Ecto neural progenitor cell (in vitro differentiated cells): Measurements from ENCODE around the gene TWF2.

Experiments used
- DNase-seq: peaks from one replicate; pipeline ENCODE4 v3.0.0-alpha.2; 2018; ENCODE audit warnings: low spot score

TWF2 gene

DNA sequence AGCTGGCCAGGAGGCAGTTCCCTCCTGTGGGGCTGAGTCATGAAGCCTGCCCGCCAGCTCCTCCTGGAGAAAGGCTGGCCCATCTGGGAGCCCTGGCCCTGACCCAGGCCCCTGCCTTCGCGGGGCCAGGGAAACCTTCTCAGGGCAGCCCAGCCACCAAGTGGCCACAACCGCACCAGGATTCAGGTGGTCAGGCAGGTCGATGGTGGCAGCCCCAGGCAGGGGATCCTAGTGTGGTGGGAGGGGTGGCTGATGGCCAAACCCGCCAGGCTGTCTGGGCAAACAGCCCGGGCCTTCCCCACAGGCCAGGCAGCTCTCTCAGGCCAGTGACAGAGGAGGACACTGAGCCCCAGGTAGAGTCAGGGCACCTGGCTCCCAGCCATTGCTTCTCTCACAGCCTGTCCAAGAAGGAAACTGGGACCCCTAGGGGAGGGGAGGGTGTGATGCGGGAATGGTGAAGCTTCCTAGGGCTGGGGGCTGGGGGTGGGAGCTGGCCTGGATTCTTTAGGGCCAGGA, 1.2 kb downstream of the TWF2 start:
- DNase-seq, result no peak

DNA sequence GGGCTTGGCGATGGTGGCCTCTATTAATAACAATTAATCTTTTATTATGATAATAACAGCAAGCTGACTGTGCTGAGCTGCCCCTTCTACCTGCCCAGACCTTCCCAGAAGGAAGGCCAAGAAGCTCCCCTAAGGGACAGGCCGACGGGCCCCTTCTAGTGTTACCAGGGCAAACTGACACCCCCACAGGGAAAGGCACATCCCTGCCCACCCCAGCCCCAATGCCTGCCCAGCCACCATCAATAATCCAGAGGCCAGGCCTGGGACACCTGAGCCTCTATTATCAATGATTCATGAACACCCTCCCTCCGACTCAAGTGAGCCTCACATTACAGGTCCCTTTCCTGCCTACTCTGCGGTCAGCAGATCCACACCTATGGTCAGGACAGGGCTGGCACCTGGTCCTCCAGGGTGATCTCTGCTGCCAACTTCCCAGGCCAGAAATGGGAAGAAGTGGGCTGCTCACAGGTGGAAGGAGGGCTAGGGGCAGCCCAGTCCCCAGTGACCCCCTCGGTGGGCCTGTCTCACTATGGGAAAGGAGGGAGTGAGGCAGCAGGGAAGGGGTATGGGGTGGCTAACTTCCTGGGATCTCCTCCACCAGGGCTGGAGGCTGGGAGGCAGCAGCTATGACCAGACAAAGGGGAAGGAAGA, 1.8 kb downstream of the TWF2 start:
- no peak for DNase-seq

- DNase-seq, result peak; percentile 35
Observed at GRCh38 chr3:52236424-52236886, 2.5 kb downstream of the TWF2 start.

- peak; percentile 41 for DNase-seq
Observed at GRCh38 chr3:52234516-52235447, 4.2 kb downstream of the TWF2 start.

GRCh38 chr3:52233968-52234367, 5.0 kb downstream of the TWF2 start:
- peak; percentile 38 for DNase-seq

DNA sequence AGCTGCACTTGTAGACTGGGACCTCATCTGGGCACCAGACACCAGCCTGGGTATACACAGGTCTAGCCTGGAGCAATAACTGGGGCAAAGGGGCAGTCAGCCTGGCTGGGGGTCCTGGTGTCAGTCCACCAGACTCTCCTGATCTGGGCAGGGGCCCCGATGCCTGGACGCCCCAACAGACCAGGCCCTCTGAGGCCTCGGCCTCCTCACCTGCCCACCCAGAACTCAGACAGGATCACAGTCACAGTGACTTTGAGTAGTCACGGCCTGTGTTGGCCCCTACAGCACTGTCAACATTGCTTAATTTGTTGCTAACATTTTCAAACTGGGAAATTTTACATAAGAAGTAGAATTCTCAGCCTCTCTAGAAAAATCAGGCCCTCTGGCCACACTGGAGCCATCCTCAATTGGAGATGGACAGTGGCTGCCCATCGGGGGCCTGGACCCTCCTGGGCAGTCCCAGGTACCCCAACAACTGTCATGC, 5.8 kb downstream of the TWF2 start:
- peak; percentile 51 for DNase-seq

DNA sequence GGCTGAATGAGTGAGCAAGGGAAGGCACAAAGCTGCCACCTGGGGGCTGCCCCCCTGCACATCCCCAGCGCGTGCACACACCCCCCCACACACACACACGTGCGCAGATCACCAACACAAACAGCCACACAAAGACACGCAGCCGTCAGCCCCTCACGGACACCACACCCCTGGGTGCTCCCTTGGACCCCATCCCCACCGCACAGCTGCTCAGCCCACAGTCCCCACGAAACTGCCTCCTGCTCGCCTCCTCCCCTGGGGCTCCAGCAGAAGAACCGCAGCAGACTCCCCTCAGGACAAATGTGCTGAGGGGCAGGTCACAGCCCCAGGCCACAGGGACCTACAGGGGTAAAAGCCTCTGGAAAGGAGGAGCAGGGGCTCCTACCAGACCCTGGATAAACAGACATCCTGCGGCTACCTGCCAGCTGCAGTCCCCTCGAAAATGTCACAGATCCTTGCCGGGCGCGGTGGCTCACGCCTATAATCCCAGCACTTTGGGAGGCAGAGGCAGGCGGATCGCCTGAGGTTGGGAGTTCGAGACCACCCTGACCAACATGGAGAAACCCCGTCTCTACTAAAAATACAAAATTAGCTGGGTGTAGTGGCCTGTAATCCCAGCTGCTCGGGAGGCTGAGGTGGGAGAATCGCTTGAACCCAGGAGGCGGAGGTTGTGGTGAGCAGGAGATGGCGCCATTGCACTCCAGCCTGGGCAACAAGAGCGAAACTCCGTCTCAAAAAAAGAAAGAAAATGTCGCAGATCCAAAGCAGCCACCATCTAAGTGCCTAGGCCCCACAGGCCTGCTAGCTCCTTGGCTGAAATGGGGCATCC, 6.5 kb downstream of the TWF2 start:
- DNase-seq, result peak; percentile 41

- peak; percentile 77 for DNase-seq
Observed at GRCh38 chr3:52231502-52232278, 7.3 kb downstream of the TWF2 start.

- peak; percentile 48 for DNase-seq
Observed at GRCh38 chr3:52230889-52231499, 8.0 kb downstream of the TWF2 start.

DNA sequence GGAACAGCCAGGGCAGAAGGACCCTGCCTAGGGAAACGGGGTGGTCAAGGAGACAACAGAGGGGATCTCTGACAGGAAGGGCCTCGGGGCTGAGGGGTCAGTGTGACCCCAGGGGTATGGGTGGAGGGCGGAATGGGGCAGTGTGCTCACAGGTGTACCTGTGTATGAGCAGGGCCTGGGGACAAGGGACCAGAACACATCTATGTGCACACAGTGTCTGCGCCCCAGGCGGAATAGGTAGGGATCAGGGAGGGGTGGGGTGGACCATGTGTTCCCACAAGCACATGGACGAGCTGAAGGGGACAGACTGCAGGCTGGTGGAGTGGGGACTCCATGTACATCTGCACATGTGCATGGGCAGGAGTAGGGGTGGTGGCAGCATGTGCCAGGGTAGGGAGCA, 8.5 kb downstream of the TWF2 start:
- peak; percentile 39 for DNase-seq

GRCh38 chr3:52229656-52230055, 9.3 kb downstream of the TWF2 start:
- DNase-seq, result peak; percentile 27

DNA sequence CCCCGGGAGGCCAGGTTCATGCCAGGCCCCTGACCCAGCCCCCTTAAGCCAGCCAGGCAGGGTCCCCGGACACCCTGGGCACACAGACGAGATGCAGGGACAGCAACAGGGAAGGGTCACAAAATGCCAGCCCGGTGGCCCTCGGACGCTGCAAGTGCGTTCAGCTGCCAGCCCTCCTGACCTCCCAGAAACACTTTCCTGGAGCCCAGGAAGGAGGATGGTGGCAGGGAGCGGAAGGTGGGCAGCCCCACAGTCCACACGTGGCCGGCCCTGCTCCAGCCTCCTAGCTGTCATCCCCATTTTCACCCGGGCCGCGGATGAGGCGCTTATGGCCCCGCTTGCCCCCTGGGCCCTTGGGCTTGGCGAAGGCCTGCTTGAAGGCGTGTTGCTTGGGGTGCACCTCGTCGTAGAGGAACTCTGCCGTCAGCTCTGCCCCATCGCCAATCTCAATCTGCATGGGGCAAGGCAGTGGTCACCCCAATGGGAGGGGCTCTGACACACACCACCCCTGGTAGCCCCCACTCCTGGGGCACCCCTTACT, 10.1 kb downstream of the TWF2 start:
- peak; percentile 34 for DNase-seq

GRCh38 chr3:52228266-52228665, 10.7 kb downstream of the TWF2 start:
- DNase-seq, result peak; percentile 29

- DNase-seq, result no peak
Observed at GRCh38 chr3:52227766-52228165, 11.2 kb downstream of the TWF2 start.

GRCh38 chr3:52227117-52227516, 11.8 kb downstream of the TWF2 start:
- DNase-seq, result no peak

GRCh38 chr3:52226229-52226817, 12.6 kb downstream of the TWF2 start:
- DNase-seq, result peak; percentile 42

DNA sequence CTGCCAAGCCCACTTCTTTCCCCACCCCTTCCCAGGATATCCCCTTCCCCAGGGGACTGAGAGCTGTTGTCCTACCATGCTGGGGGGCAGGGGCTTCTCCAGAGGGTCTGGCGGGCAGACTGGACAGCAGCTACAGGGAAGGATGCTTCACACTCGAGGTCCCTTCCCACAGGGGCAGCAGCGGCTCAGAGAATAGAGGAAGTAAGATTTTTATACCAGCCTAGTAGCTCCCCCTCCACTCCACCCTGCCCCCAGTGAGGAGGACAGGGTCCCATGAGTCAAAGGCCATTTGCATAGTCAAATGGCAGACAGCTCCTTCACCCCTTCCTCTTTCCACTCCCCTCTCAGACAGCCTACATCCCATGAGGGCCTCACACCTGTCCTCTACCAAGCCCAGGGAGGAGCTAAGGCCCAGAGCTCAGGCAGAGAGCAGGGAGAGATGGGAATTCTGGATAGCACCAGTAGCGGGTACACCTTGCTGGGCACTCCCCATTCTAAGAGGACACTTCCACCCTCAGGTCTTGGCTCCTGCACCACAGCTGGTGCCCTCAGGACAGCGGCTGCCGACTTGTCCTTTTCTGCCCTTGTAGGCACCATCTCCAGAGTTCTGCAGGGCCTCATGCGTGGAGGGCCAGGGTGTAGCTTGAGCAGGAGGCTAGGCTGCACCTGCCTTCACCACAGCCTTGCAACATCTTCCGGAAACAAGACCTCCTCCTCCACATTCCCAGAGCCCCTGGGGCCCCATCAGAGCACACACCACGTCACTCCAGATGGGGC, 13.3 kb downstream of the TWF2 start, which contains the start of gene TLR9:
Gene TLR9, minus strand, starts transcription at position 194 of the 777 bp plus-strand sequence. Its CDS starts 116 bp downstream, at position 78.
- DNase-seq, result peak; percentile 34

DNA sequence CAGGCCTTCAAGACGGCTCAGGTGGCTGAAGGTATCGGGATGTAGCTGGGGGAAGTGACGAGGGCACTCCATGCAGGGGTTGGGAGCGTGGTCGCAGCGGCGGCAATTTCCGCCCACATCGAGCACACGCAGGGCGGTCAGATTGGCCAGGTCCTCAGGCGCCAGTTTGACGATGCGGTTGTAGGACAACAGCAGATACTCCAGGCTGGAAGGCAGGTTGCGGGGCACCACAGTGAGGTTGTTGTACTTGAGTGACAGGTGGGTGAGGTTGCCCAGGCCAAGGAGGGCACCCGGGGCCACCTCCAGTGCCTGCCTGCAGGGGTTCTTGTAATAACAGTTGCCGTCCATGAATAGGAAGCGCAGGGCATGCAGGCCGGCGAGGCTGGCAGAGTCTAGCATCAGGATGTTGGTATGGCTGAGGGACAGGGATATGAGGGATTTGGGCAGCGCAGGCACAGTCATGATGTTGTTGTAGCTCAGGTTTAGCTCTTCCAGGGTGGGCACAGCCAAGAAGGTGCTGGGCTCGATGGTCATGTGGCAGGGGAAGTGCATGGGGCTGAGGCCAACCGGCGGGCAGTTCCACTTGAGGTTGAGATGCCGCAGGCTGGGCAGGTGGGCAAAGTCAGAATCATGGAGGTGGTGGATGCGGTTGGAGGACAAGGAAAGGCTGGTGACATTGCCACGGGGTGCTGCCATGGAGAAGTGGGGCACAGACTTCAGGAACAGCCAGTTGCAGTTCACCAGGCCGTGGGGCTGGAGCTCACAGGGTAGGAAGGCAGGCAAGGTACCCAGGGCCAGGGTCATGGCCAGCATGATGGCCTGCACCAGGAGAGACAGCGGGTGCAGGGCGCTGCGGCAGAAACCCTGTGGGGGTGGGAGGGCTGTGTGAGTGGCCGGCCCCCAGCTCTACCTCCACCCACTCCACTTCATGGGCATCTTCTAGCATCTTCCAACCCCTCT, 15.2 kb downstream of the TWF2 start:
- peak; percentile 38 for DNase-seq
